Vagina (tissue), 2 donors: ENCODE measurements around the gene PDE2A. TPM values are rescaled to one million over a fixed set of nuclear protein-coding genes. Genes with fewer than 3 reads are reported as not detected.
A peak's percentile ranks its signal among the peaks of the same experiment; 100 is the strongest.

Experiments used
- DNase-seq, 2 donors: peaks; one replicate each; pipeline ENCODE4 v3.0.0-alpha.2; 2017; ENCODE audit errors: extremely low spot score in 2 of 2
- H3K27ac ChIP-seq: fragments of 200-600 bp; sonication (generic); one replicate; pipeline ENCODE4 v1.5.1; 2019
- H3K27me3 ChIP-seq: fragments of 200-600 bp; sonication (generic); one replicate; pipeline ENCODE4 v1.5.1; 2019
- H3K36me3 ChIP-seq, 2 donors: fragments of 200-600 bp; sonication (generic); one replicate each; pipeline ENCODE4 v1.5.1; 2017 to 2019
- H3K4me1 ChIP-seq: fragments of 200-600 bp; sonication (generic); one replicate; pipeline ENCODE4 v1.5.1; 2019
- H3K4me3 ChIP-seq, 2 donors: fragments of 200-600 bp; sonication (generic); 1 replicate in 1 of 2; 2 replicates in 1 of 2; pipeline ENCODE4 v1.5.1; 2016 to 2019
- H3K9me3 ChIP-seq: fragments of 200-600 bp; sonication (generic); one replicate; pipeline ENCODE4 v1.5.1; 2019
- POLR2A ChIP-seq, 2 donors: fragments of 450-650 bp; IDR thresholded peaks; one replicate each; pipeline ENCODE4 v1.6.1; 2017; ENCODE audit warnings: antibody characterized with exemption in 2 of 2, mild to moderate bottlenecking in 2 of 2, moderate library complexity in 2 of 2
- POLR2AphosphoS5 ChIP-seq, 2 donors: sonication (generic); formaldehyde crosslinking; IDR thresholded peaks; one replicate each; pipeline ENCODE4 v1.9.0; 2017; ENCODE audit warnings: antibody characterized with exemption in 2 of 2, mild to moderate bottlenecking in 2 of 2, low read depth in 1 of 2; ENCODE audit not compliant: insufficient read depth in 1 of 2
- intact Hi-C: fragments of 100-400 bp; cut with DNase I; formaldehyde crosslinking; loops from one replicate; pipeline ENCODE4 v1.15.1; 2023
- total RNA-seq: library from RNA; depleted of rRNA; stranded (reverse); fragments of >200 nt; gene quantifications from one replicate; pipeline ENCODE4 v1.2.3, GENCODE V29; 2016
- TF ChIP-seq, protein P1 (sequence below), 3 experiments: fragments of 450-650 bp in 2 of 3; fragments of 200-600 bp in 1 of 3; sonication (generic) in 1 of 3; IDR thresholded peaks; one replicate each; pipeline ENCODE4 v1.5.1; 2017 to 2019; ENCODE audit warnings: antibody characterized with exemption in 3 of 3, mild to moderate bottlenecking in 2 of 3, moderate library complexity in 2 of 3

The PDE2A gene
- total RNA-seq, 1 donor from 2014 or later = 57.0 TPM

DNA sequence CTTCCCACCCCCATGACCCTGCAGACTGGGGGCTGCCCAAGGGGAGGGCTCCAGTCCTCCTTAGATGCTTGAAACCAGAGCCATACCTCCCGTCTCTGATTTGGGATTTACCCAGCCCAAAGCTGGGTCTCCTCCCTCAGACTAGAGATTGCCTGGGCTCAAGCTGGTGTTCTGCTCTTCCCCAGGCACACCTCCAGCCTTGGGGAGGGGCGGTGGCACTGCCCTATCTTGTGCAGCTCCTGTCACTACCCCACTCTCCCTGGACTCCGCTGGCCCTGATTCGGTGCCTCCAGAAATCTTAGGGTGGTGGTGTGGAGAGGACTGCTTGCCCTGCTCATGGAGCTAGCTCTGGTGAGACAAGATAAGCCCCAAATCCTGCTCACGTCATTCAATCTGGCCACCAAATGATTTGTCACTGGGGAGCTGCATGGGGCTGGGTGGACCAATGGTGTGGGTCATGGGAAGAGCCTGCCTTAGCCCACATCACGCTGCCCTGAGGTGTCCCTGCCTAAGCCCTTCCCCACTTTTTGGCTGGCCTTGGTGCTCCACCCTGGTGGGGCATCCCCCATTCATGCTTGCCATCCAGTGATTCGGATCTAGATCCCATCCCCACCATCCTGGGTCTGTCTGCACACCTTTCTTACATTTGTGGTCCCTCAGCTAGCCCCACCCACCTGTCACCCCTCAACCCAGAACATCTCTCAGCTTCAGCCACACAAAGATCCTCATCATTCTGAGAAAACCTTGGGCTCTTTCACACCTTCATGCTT is 87.7 kb downstream of the PDE2A start:
- no peak overlapping the region for H3K27ac ChIP-seq
- TF ChIP-seq, protein P1, sequence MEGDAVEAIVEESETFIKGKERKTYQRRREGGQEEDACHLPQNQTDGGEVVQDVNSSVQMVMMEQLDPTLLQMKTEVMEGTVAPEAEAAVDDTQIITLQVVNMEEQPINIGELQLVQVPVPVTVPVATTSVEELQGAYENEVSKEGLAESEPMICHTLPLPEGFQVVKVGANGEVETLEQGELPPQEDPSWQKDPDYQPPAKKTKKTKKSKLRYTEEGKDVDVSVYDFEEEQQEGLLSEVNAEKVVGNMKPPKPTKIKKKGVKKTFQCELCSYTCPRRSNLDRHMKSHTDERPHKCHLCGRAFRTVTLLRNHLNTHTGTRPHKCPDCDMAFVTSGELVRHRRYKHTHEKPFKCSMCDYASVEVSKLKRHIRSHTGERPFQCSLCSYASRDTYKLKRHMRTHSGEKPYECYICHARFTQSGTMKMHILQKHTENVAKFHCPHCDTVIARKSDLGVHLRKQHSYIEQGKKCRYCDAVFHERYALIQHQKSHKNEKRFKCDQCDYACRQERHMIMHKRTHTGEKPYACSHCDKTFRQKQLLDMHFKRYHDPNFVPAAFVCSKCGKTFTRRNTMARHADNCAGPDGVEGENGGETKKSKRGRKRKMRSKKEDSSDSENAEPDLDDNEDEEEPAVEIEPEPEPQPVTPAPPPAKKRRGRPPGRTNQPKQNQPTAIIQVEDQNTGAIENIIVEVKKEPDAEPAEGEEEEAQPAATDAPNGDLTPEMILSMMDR (IDR thresholded peaks at IDR 0.05) = no peak
- no peak for TF ChIP-seq POLR2A (IDR thresholded peaks at IDR 0.05)
- no peak for TF ChIP-seq POLR2AphosphoS5 (IDR thresholded peaks at IDR 0.05; ENCODE audit: insufficient read depth in 1 of 2, low read depth in 1 of 2)
- no peaks in the 10 kb centered on the region for H3K36me3 ChIP-seq
- no peaks in the 10 kb centered on the region for H3K9me3 ChIP-seq
- H3K4me3 ChIP-seq = no peak overlapping the region
- no peak for DNase-seq
- H3K4me1 ChIP-seq = peaks cover 30% of the 10 kb centered on the region
- no peaks in the 10 kb centered on the region for H3K27me3 ChIP-seq
- intact Hi-C loops = loop anchor here (2.0 kb wide), 1 partner anchor 58 kb away; no protein-coding TSS in a partner anchor

DNA sequence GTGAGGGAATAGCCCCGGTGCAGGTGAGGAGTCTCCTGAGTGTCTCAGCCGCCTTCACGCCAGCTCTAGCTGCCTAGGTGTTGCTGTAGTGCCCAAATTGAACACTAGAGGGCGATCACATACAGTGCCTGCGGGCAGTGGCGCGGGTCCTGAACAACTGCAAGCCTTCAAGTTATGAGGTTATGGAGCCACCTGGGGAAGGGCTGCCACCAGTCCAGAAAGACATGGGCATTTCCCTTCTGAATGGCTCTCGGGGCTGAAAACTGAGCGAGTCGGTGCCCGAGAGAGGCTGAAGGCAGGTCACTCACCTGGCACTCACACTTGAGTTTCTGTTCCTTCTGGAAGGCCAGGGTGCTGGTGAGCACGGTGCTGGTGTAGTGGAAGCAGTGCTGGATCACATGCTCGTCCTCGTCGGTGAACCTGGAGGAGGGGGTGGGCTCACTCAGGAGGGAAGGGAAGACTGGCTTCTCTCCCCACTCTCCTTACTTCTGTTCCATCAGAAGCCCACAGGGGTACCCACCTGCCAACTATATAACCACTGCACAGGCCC is 88.4 kb downstream of the PDE2A start:
- H3K9me3 ChIP-seq = no peaks in the 10 kb centered on the region
- intact Hi-C loops = loop anchor here (2.0 kb wide), 1 partner anchor 59 kb away; no protein-coding TSS in a partner anchor
- H3K27ac ChIP-seq = no peak overlapping the region
- no peaks in the 10 kb centered on the region for H3K36me3 ChIP-seq
- no peak overlapping the region for H3K4me3 ChIP-seq
- H3K27me3 ChIP-seq = no peaks in the 10 kb centered on the region
- peaks cover 30% of the 10 kb centered on the region for H3K4me1 ChIP-seq
- DNase-seq = no peak
- TF ChIP-seq, protein P1 (IDR thresholded peaks at IDR 0.05) = peak; percentile 86 to 91 (median 87)
- TF ChIP-seq POLR2AphosphoS5 (IDR thresholded peaks at IDR 0.05; ENCODE audit: insufficient read depth in 1 of 2, low read depth in 1 of 2) = no peak
- TF ChIP-seq POLR2A (IDR thresholded peaks at IDR 0.05) = no peak

DNA sequence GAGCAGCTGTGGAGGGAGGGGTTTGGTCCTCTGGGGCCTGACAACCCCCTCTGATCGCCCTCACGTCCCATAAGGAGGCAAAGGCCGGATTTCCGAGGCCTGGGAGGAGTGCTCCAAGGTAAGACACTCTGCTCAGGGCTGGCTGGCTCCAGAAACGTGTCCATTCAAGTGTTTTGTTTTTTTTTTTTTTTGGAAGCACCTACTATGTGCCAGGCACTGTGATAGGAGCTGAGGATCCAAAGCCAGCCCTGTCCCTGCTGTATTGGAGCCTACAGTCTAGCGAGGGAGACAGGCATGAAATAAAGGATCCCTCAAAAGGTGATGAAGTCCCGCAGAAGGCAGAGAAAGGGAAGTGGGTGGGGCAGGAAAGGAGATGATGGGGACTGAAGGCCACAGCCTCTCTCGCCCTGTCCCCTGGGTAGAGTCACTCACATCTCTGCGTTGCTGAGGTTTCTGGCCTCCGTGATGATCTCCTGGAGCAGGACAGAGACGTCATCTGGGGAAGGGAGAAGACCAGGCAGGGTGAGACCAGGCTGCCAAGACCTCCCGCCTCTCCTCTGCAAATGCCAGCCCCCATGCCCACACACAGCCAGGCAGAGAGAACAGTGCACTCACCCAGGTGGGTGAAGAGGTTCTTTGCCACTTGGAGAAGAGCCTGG is 89.2 kb downstream of the PDE2A start:
- intact Hi-C loops = no loop called here
- Histone ChIP-seq H3K36me3 (no peaks in the 10 kb centered on the region), H3K4me3 (peak overlapping the region in 1 of 2 donors; percentile 10), H3K27me3 (no peaks in the 10 kb centered on the region), H3K27ac (no peak overlapping the region), H3K4me1 (peaks cover 22% of the 10 kb centered on the region), H3K9me3 (no peaks in the 10 kb centered on the region)
- TF ChIP-seq POLR2A (IDR thresholded peaks at IDR 0.05) (no peak), POLR2AphosphoS5 (IDR thresholded peaks at IDR 0.05; ENCODE audit: insufficient read depth in 1 of 2, low read depth in 1 of 2) (no peak)
- TF ChIP-seq, protein P1 (IDR thresholded peaks at IDR 0.05) = no peak
- no peak for DNase-seq

DNA sequence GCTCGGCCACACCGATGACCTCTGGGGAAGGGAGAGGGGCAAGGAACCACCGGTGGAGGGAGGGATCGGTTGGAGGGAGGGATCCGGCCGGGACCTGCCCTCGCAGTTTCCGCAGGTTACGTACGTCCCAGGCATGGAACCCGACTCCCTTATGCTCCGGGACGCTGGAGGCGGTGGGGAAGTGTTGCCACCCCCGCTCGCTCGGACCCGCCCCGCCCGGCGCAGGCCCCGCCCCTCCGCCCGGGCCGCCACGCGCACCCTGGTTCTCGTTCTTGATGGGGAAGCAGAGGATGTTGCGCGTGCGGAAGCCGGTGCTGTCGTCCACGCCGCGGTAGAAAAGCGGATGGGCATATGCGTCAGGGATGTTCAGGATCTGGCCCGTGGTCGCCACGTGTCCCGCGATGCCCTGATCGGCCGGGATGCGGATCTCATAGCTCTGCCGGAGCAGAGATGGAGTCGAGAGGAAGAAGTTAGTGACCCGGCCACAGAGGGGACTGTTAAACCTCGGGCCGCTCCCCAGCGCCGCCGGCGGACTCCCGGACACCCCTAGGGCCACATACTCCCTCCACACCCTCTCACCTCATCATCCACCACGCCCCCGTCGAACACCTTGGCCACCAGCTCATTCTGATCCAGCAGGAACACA is 89.8 kb downstream of the PDE2A start:
- peak overlapping the region; percentile 10 to 31 for H3K4me3 ChIP-seq
- intact Hi-C loops = no loop called here
- no peak for DNase-seq
- no peaks in the 10 kb centered on the region for H3K9me3 ChIP-seq
- TF ChIP-seq, protein P1 (IDR thresholded peaks at IDR 0.05) = no peak
- no peak for TF ChIP-seq POLR2A (IDR thresholded peaks at IDR 0.05)
- no peak for TF ChIP-seq POLR2AphosphoS5 (IDR thresholded peaks at IDR 0.05; ENCODE audit: insufficient read depth in 1 of 2, low read depth in 1 of 2)
- no peak overlapping the region for H3K27ac ChIP-seq
- H3K4me1 ChIP-seq = peaks cover 15% of the 10 kb centered on the region
- H3K36me3 ChIP-seq = no peaks in the 10 kb centered on the region
- H3K27me3 ChIP-seq = no peaks in the 10 kb centered on the region
